Endothelial cell of umbilical vein (primary cell): ENCODE results near the gene MEIOSIN. TPM values are rescaled to one million over a fixed set of nuclear protein-coding genes. Genes with fewer than 3 reads are reported as not detected.

ENCODE experiments used
- BruUV-seq: library from RNA; stranded (reverse); fragments of 400-500 nt; replicated peaks from 2 replicates; lab custom pipeline; 2021; lab: Mats Ljungman, UMichigan
- CTCF ChIA-PET: fragments of 300-600, 350-600 bp; sonication (Branson Sonifier 250); formaldehyde crosslinking; loops from one replicate; lab custom pipeline; 2021; ENCODE audit warnings: antibody characterized with exemption, inconsistent platforms; lab: Charles Lee
- POLR2A ChIA-PET: fragments of 300-600, 350-600 bp; sonication (Branson Sonifier 250); formaldehyde crosslinking; loops from one replicate; lab custom pipeline; 2021; ENCODE audit warnings: antibody characterized with exemption, inconsistent platforms; lab: Charles Lee
- DNase-seq: peaks from one replicate; pipeline ENCODE4 v3.0.0-alpha.2; 2011; ENCODE audit warnings: low read depth, low spot score
- FAIRE-seq: peaks from 2 replicates; lab custom pipeline; 2011; peaks lifted over from hg19 to GRCh38; lab: Jason Lieb, UNC
- H2AFZ ChIP-seq: 2 replicates; pipeline ENCODE4 v1.6.0; 2012; ENCODE audit warnings: low read depth, low read length, control low read depth, inconsistent platforms
- H3K27ac ChIP-seq: 2 replicates; pipeline ENCODE4 v1.5.1; 2011; ENCODE audit warnings: low read depth, mild to moderate bottlenecking, control low read depth, low read length, moderate library complexity; ENCODE audit not compliant: insufficient read depth
- H3K27me3 ChIP-seq, 2 experiments: 2 replicates each; pipeline versions ENCODE4 v1.6.0 to v1.6.1; 2011; ENCODE audit warnings: low read length in 2 of 2, mixed read lengths in 1 of 2; ENCODE audit not compliant: control insufficient read depth in 2 of 2, insufficient read depth in 2 of 2
- H3K36me3 ChIP-seq, 2 experiments: 2 replicates in 1 of 2; 3 replicates in 1 of 2; pipeline ENCODE4 v1.5.1; 2011; ENCODE audit warnings: low read length in 2 of 2, mild to moderate bottlenecking in 1 of 2, moderate library complexity in 1 of 2; ENCODE audit not compliant: control insufficient read depth in 2 of 2, insufficient read depth in 2 of 2; ENCODE audit errors: extremely low read depth in 1 of 2
- H3K4me1 ChIP-seq: 3 replicates; pipeline ENCODE4 v1.5.1; 2011; ENCODE audit warnings: mild to moderate bottlenecking, low read length; ENCODE audit not compliant: control insufficient read depth, insufficient read depth; ENCODE audit errors: extremely low read depth
- H3K4me2 ChIP-seq: 2 replicates; pipeline ENCODE4 v1.6.1; 2011; ENCODE audit warnings: low read length, control low read depth, mixed read lengths; ENCODE audit not compliant: insufficient read depth
- H3K4me3 ChIP-seq, 3 experiments: fragments of 200-600 bp in 1 of 3; sonication (generic), shearing (Covaris generic) in 1 of 3; replicated peaks in 1 of 3; 2 replicates each; pipeline ENCODE4 v1.5.1; 2011 to 2016; ENCODE audit warnings: control low read depth in 3 of 3, low read length in 3 of 3, mild to moderate bottlenecking in 2 of 3, inconsistent platforms in 1 of 3, low read depth in 1 of 3, moderate library complexity in 1 of 3; ENCODE audit not compliant: insufficient read depth in 1 of 3
- H3K79me2 ChIP-seq: 2 replicates; pipeline ENCODE4 v1.6.0; 2012; ENCODE audit warnings: low read length, inconsistent platforms; ENCODE audit not compliant: control insufficient read depth, insufficient read depth
- H3K9ac ChIP-seq: replicated peaks from 2 replicates; pipeline ENCODE3; 2011; ENCODE audit warnings: low read length, control low read depth; ENCODE audit not compliant: insufficient read depth; ENCODE audit errors: extremely low read depth
- H3K9me1 ChIP-seq: replicated peaks from 3 replicates; pipeline ENCODE4 v1.6.0; 2011; ENCODE audit warnings: mild to moderate bottlenecking, low read length; ENCODE audit not compliant: control insufficient read depth, insufficient read depth; ENCODE audit errors: extremely low read depth
- H3K9me3 ChIP-seq: replicated peaks from 2 replicates; pipeline ENCODE4 v1.5.1; 2012; ENCODE audit warnings: low read length, inconsistent platforms; ENCODE audit not compliant: control insufficient read depth, insufficient read depth
- H4K20me1 ChIP-seq: replicated peaks from 2 replicates; pipeline ENCODE3; 2011; ENCODE audit warnings: mild to moderate bottlenecking, low read length; ENCODE audit not compliant: control insufficient read depth, insufficient read depth; ENCODE audit errors: extremely low read depth
- EZH2 ChIP-seq: IDR thresholded peaks from 2 replicates; pipeline ENCODE4 v1.6.1; 2012; ENCODE audit warnings: borderline replicate concordance, low read depth, mild to moderate bottlenecking, moderate library complexity, low read length, inconsistent platforms; ENCODE audit not compliant: severe bottlenecking
- GATA2 ChIP-seq: IDR thresholded peaks from 2 replicates; pipeline ENCODE4 v1.7.0; 2011; ENCODE audit warnings: low read depth, mild to moderate bottlenecking, moderate library complexity, mixed read lengths, low read length; ENCODE audit not compliant: insufficient read length, insufficient read depth
- JUN ChIP-seq: IDR thresholded peaks from 2 replicates; pipeline ENCODE4 v1.6.1; 2011; ENCODE audit warnings: borderline replicate concordance, low read depth; ENCODE audit not compliant: insufficient read length, insufficient read depth
- MYC ChIP-seq: IDR thresholded peaks from one replicate; pipeline ENCODE4 v1.6.1; 2011; ENCODE audit warnings: mild to moderate bottlenecking, low read depth, low read length
- POLR2A ChIP-seq: IDR thresholded peaks from 2 replicates; pipeline ENCODE4 v1.6.1; 2012; ENCODE audit warnings: low read depth, mild to moderate bottlenecking, control low read depth, low read length
- POLR2AphosphoS5 ChIP-seq: IDR thresholded peaks from 2 replicates; pipeline ENCODE4 v1.6.1; 2012; ENCODE audit warnings: low read depth, mild to moderate bottlenecking, control low read depth, low read length, moderate library complexity; ENCODE audit not compliant: insufficient read depth
- dilution Hi-C: fragments of 300-500 bp; cut with MboI; formaldehyde crosslinking; loops from one replicate; pipeline ENCODE4 v1.15.0; 2019; ENCODE audit warnings: low sequenced_read_pairs; ENCODE audit not compliant: extremely low pct_ligation_motif_present
- intact Hi-C: fragments of 100-400 bp; cut with micrococcal nuclease; formaldehyde crosslinking; loops from one replicate; pipeline ENCODE4 v1.10.0; 2022
- polyA plus RNA-seq, 4 experiments: library from polyadenylated mRNA; depleted of rRNA in 3 of 4; stranded (reverse) in 3 of 4; unstranded in 1 of 4; fragments of >200 nt; gene quantifications; 2 replicates each; pipeline versions ENCODE4 v1.2.1 to v1.2.3, GENCODE V29; 2011 to 2012; ENCODE audit warnings: missing spikeins in 1 of 4
- total RNA-seq: library from RNA; stranded (reverse); gene quantifications from 2 replicates; pipeline ENCODE4 v1.2.3, GENCODE V29; 2021
- TF ChIP-seq, protein P1 (sequence below): IDR thresholded peaks from 2 replicates; pipeline ENCODE4 v1.6.1; 2011; ENCODE audit not compliant: insufficient read depth, insufficient read length
- TF ChIP-seq, protein P2 (sequence below), 2 donors: IDR thresholded peaks; 1 replicate in 1 of 2; 2 replicates in 1 of 2; pipeline ENCODE4 v1.5.1; 2011; ENCODE audit warnings: low read length in 2 of 2, mild to moderate bottlenecking in 2 of 2, moderate library complexity in 2 of 2, control low read depth in 1 of 2, inconsistent platforms in 1 of 2, low read depth in 1 of 2; ENCODE audit not compliant: insufficient read depth in 1 of 2; ENCODE audit errors: extremely low read depth in 1 of 2

Gene MEIOSIN
- total and polyA plus RNA-seq, 2 donors (not counting 3 experiments of a cell fraction or from before 2014, with no cell fraction given) = not detected

DNA sequence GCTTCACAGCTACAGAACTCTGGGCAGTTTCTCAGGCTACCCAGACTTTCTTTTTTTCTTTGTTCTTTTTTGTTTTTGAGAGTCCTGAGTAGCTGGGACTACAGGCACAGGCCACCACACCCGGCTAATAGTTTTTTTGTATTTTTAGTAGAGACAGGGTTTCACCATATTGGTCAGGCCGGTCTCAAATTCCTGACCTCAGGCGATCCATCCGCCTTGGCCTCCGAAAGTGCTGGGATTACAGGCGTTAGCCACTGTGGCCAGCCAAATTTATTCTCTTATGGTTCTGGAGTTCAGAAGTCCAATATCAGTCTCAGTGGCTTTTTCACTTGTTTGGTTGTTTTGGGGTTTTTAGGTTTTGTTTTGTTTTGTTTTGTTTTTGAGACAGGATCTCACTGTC, 12.4 kb downstream of the MEIOSIN start:
- H3K79me2 ChIP-seq = no peaks in the 10 kb centered on the region
- ChIA-PET CTCF (interaction anchor here (1.0 to 1.4 kb wide), 3 partner anchors 8 to 52 kb away, joined by 3 read pairs; no protein-coding TSS in a partner anchor), POLR2A (no interaction called here)
- no peaks in the 10 kb centered on the region for H3K36me3 ChIP-seq
- DNase-seq (no peak), FAIRE-seq (no peak)
- H3K4me2 ChIP-seq = no peak overlapping the region
- H3K9me1 ChIP-seq = no peaks in the 10 kb centered on the region
- H3K27me3 ChIP-seq = peaks cover 8% of the 10 kb centered on the region in 2 experiments
- no peak for TF ChIP-seq MYC
- TF ChIP-seq GATA2 = no peak
- TF ChIP-seq JUN = no peak
- no peak for TF ChIP-seq POLR2A
- no peak for TF ChIP-seq EZH2
- TF ChIP-seq, protein P1, sequence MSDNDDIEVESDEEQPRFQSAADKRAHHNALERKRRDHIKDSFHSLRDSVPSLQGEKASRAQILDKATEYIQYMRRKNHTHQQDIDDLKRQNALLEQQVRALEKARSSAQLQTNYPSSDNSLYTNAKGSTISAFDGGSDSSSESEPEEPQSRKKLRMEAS = no peak
- TF ChIP-seq POLR2AphosphoS5 = no peak
- TF ChIP-seq, protein P2, sequence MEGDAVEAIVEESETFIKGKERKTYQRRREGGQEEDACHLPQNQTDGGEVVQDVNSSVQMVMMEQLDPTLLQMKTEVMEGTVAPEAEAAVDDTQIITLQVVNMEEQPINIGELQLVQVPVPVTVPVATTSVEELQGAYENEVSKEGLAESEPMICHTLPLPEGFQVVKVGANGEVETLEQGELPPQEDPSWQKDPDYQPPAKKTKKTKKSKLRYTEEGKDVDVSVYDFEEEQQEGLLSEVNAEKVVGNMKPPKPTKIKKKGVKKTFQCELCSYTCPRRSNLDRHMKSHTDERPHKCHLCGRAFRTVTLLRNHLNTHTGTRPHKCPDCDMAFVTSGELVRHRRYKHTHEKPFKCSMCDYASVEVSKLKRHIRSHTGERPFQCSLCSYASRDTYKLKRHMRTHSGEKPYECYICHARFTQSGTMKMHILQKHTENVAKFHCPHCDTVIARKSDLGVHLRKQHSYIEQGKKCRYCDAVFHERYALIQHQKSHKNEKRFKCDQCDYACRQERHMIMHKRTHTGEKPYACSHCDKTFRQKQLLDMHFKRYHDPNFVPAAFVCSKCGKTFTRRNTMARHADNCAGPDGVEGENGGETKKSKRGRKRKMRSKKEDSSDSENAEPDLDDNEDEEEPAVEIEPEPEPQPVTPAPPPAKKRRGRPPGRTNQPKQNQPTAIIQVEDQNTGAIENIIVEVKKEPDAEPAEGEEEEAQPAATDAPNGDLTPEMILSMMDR (IDR thresholded peaks at IDR 0.05; ENCODE audit: extremely low read depth in 1 of 2, insufficient read depth in 1 of 2, low read depth in 1 of 2, low read length in 2 of 2) = no peak
- H2AFZ ChIP-seq = no peak overlapping the region
- H3K27ac ChIP-seq = no peak overlapping the region
- intact Hi-C loops (no loop called here), dilution Hi-C loops (no loop called here)
- no peaks in the 10 kb centered on the region for H4K20me1 ChIP-seq
- no peaks in the 10 kb centered on the region for H3K9me3 ChIP-seq
- no TSS peak for BruUV-seq
- H3K9ac ChIP-seq = no peak overlapping the region
- no peak overlapping the region for H3K4me3 ChIP-seq
- no peaks in the 10 kb centered on the region for H3K4me1 ChIP-seq
